Lung (tissue), 12 donors: ENCODE data around the gene SCFD1. TPM values are rescaled to one million over a fixed set of nuclear protein-coding genes. Genes with fewer than 3 reads are reported as not detected.
A peak's percentile ranks its signal among the peaks of the same experiment; 100 is the strongest.

Experiments used
- ATAC-seq: fragments of 200-7000 bp; cut with Tn5 transposase; one replicate; pipeline ENCODE4 v1.9.1; 2020; ENCODE audit warnings: moderate number of reproducible peaks; ENCODE audit not compliant: insufficient read depth, low FRiP score
- DNase-seq, 3 donors: peaks; one replicate each; pipeline ENCODE4 v3.0.0-alpha.2; 2013 to 2017
- H3K27ac ChIP-seq, 2 donors: one replicate each; pipeline ENCODE4 v1.5.1; 2013; ENCODE audit warnings: mild to moderate bottlenecking in 2 of 2, moderate library complexity in 2 of 2, control low read depth in 1 of 2, inconsistent platforms in 1 of 2, low read depth in 1 of 2, low read length in 1 of 2
- H3K27me3 ChIP-seq, 3 donors: one replicate each; pipeline ENCODE4 v1.5.1; 2013; ENCODE audit warnings: low read length in 2 of 3; ENCODE audit not compliant: control insufficient read depth in 3 of 3, insufficient read depth in 3 of 3
- H3K36me3 ChIP-seq, 4 donors: one replicate each; pipeline ENCODE4 v1.5.1; 2013; ENCODE audit warnings: low read length in 4 of 4, mild to moderate bottlenecking in 1 of 4, moderate library complexity in 1 of 4; ENCODE audit not compliant: control insufficient read depth in 4 of 4, insufficient read depth in 4 of 4
- H3K4me1 ChIP-seq, 5 donors: one replicate each; pipeline ENCODE4 v1.5.1; 2013; ENCODE audit warnings: low read length in 5 of 5, mild to moderate bottlenecking in 2 of 5, moderate library complexity in 1 of 5; ENCODE audit not compliant: control insufficient read depth in 5 of 5, insufficient read depth in 5 of 5
- H3K4me3 ChIP-seq: one replicate; pipeline ENCODE4 v1.5.1; 2013; ENCODE audit warnings: mild to moderate bottlenecking, control low read depth, moderate library complexity
- H3K9ac ChIP-seq, 2 donors: one replicate each; pipeline ENCODE4 v1.5.1; 2013; ENCODE audit warnings: low read length in 2 of 2, control low read depth in 1 of 2; ENCODE audit not compliant: insufficient read depth in 1 of 2
- H3K9me3 ChIP-seq, 4 donors: one replicate each; pipeline ENCODE4 v1.5.1; 2013; ENCODE audit warnings: low read length in 3 of 4, mild to moderate bottlenecking in 1 of 4, moderate library complexity in 1 of 4; ENCODE audit not compliant: control insufficient read depth in 4 of 4, insufficient read depth in 3 of 4
- CTCF ChIP-seq: IDR thresholded peaks from 2 replicates; pipeline ENCODE4 v1.5.1; 2012; ENCODE audit warnings: mild to moderate bottlenecking; ENCODE audit errors: control extremely low read depth, extremely low read depth
- WGBS, 2 donors: extraction: QIAGEN DNeasy Blood & Tissue Kit; methylation state at CpG; one replicate each; pipeline ENCODE4 v1.1.7; 2013; 5-methylcytosine and 5-hydroxymethylcytosine counted together
- polyA plus RNA-seq, 2 donors: library from polyadenylated mRNA; stranded (reverse); fragments of 200-250 nt; gene quantifications; one replicate each; pipeline ENCODE4 v1.2.1, GENCODE V29; 2013
- total RNA-seq, 2 donors: library from RNA; depleted of rRNA in 1 of 2; stranded (reverse); fragments of >200 nt in 1 of 2; gene quantifications; one replicate each; pipeline ENCODE4 v1.2.1, GENCODE V29; 2014 to 2021
- donor health status: control.
- donor health status: control.
- donor health status: Bipolar disorder and iron deficiency.
- donor health status: healthy.
- donor health status: DM: yes; HTN: yes; CAD: no.

SCFD1 gene
- total and polyA plus RNA-seq, 4 donors: 36.5 to 232 (median 87.7) TPM

GRCh38 chr14:30725763-30726162 is 103.6 kb downstream of the SCFD1 start:
- Histone ChIP-seq H3K27ac (no peak overlapping the region), H3K4me1 (peaks cover 0 to 8% (median 0%) of the 10 kb centered on the region in 5 donors), H3K4me3 (no peak overlapping the region), H3K36me3 (peaks cover 2 to 16% (median 13%) of the 10 kb centered on the region in 4 donors), H3K9ac (no peak overlapping the region), H3K9me3 (no peaks in the 10 kb centered on the region), H3K27me3 (no peaks in the 10 kb centered on the region)
- 94 to 95% methylated on average over 5 of the region's 5 CpGs for WGBS, 2 donors
- DNase-seq: no peak
- no peak for ATAC-seq
- no peak for TF ChIP-seq CTCF

- peaks cover 4 to 14% (median 12%) of the 10 kb centered on the region in 4 donors for H3K36me3 ChIP-seq
- ATAC-seq (no peak), DNase-seq (no peak)
- WGBS, 2 donors: 78 to 95% methylated on average over 4 to 5 of the region's 5 CpGs
- H3K27ac ChIP-seq: no peak overlapping the region
- TF ChIP-seq CTCF: no peak
- no peak overlapping the region for H3K4me3 ChIP-seq
- H3K4me1 ChIP-seq: peaks cover 0 to 8% (median 0%) of the 10 kb centered on the region in 5 donors
- no peaks in the 10 kb centered on the region for H3K27me3 ChIP-seq
- no peaks in the 10 kb centered on the region for H3K9me3 ChIP-seq
- no peak overlapping the region for H3K9ac ChIP-seq
Observed at GRCh38 chr14:30728471-30728870, 106.4 kb downstream of the SCFD1 start.

GRCh38 chr14:30737916-30738315 is 115.8 kb downstream of the SCFD1 start:
- H3K9ac ChIP-seq: no peak overlapping the region
- H3K36me3 ChIP-seq: peaks cover 3 to 20% (median 11%) of the 10 kb centered on the region in 4 donors
- 76 to 88% methylated on average over 3 of the region's 3 CpGs for WGBS, 2 donors
- H3K27ac ChIP-seq: no peak overlapping the region
- no peak for TF ChIP-seq CTCF
- H3K27me3 ChIP-seq: no peaks in the 10 kb centered on the region
- ATAC-seq (no peak), DNase-seq (peak in 1 of 3 donors; percentile 7)
- no peaks in the 10 kb centered on the region for H3K4me1 ChIP-seq
- H3K4me3 ChIP-seq: no peak overlapping the region
- H3K9me3 ChIP-seq: no peaks in the 10 kb centered on the region

GRCh38 chr14:30738978-30739377 is 116.9 kb downstream of the SCFD1 start:
- Histone ChIP-seq H3K9me3 (no peaks in the 10 kb centered on the region), H3K4me1 (no peaks in the 10 kb centered on the region), H3K4me3 (no peak overlapping the region), H3K27ac (no peak overlapping the region), H3K9ac (no peak overlapping the region), H3K27me3 (no peaks in the 10 kb centered on the region), H3K36me3 (peaks cover 0 to 20% (median 11%) of the 10 kb centered on the region in 4 donors)
- WGBS, 2 donors: 88 to 98% methylated on average over 4 of the region's 4 CpGs
- DNase-seq: no peak
- no peak for ATAC-seq
- TF ChIP-seq CTCF: no peak
